Measurements from ENCODE around the gene KLHL25. TPM values are rescaled to one million over a fixed set of nuclear protein-coding genes. Genes with fewer than 3 reads are reported as not detected.

Gene KLHL25
- total and polyA plus RNA-seq, 2 experiments from 2014 or later, result 2.0 to 7.1 TPM

DNA sequence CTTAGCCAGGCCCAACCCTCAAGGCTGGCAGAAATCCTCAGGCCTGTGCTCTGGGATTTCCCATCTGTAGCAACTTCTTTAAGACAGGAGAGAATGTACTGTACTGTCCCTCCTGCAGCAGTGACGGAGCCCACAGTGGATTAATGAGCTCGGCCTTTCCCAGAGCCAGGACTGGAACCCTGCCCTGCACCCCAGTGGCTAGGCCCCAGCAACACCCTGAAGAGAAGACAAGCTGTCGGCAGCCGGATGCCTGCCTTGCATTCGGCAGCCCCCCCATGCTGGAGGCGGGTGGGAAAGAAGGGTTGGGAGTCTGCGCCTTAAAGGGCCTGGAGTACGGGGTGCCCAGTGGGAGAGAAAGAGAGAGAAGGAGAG, 32.0 kb downstream of the KLHL25 start:
- H3K36me3 ChIP-seq (ENCODE audit: low read depth), result no peaks in the 10 kb centered on the region
- H3K4me1 ChIP-seq (ENCODE audit: insufficient read depth), result peaks cover 7% of the 10 kb centered on the region; the same call in 1 of the 2 replicates
- 97 to 98% methylated on average over 8 of the region's 8 CpGs for WGBS, 2 experiments (ENCODE audit: low coverage in 1 of 2, low lambda C conversion rate in 2 of 2, missing lambda C conversion rate in 2 of 2)
- H2AFZ ChIP-seq, result no peak overlapping the region
- DNase-seq, result no peak
- H4K20me1 ChIP-seq (ENCODE audit: insufficient read depth), result no peaks in the 10 kb centered on the region
- H3K27me3 ChIP-seq (replicated peaks; ENCODE audit: insufficient read depth), result no peaks in the 10 kb centered on the region
- no peaks in the 10 kb centered on the region for H3F3A ChIP-seq (ENCODE audit: insufficient read depth)
- TF ChIP-seq EZH2phosphoT487 (IDR thresholded peaks at IDR 0.05; ENCODE audit: insufficient read depth, low read depth) (no peak), EZH2 (IDR thresholded peaks at IDR 0.05; ENCODE audit: insufficient read depth, poor library complexity, severe bottlenecking) (no peak)
- no peak overlapping the region for H3K4me2 ChIP-seq (ENCODE audit: unreplicated experiment)
- H3K27ac ChIP-seq, result no peak overlapping the region
- H3K4me3 ChIP-seq, result no peak overlapping the region
- H3K9ac ChIP-seq, result no peak overlapping the region
- H3K9me2 ChIP-seq (ENCODE audit: insufficient read depth), result no peaks in the 10 kb centered on the region
- no peaks in the 10 kb centered on the region for H3K79me2 ChIP-seq (ENCODE audit: insufficient read depth)
- no peaks in the 10 kb centered on the region for H3K9me3 ChIP-seq (ENCODE audit: low read depth)
- in situ Hi-C loops (cut with MboI), result no loop called here

DNA sequence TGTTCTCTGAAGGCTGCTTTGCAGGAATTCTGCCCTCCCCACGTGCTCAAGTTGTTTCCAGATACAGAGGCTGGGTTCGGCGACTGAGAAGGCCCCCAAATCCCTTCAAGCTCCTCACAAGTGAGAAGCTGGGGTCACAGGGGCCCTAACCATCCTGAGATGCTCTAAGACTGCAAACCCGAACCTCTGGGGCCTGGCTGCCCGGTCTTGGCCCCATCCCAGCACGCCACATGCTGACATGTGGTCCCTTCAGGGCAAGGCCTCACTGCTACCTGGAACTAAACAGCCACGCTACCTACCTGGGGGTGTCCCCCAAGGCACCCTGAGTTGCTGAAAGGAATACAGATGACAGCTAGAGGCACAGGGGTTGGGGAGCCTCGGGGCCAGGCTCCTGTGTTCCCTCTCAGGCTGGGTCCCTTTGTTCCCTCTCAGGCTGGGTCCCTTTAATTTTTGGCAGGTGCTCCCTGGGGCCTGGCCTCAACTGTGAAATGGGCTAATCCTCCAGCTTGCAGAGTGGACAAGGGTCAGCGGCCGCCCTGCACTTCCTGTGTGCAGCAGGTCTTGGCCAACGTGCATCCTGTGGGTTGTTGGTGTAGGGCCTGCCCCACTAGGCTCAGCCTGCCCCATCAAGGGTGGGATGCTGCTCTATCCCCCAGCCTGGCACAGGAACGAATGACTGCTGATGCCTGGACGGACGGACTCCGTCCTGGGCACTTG, 32.5 kb downstream of the KLHL25 start:
- no peaks in the 10 kb centered on the region for H4K20me1 ChIP-seq (ENCODE audit: insufficient read depth)
- H3K4me1 ChIP-seq (ENCODE audit: insufficient read depth), result peaks cover 7% of the 10 kb centered on the region; the same call in 1 of the 2 replicates
- no peak for DNase-seq
- no peak overlapping the region for H2AFZ ChIP-seq
- H3K4me2 ChIP-seq (ENCODE audit: unreplicated experiment), result no peak overlapping the region
- no peaks in the 10 kb centered on the region for H3K27me3 ChIP-seq (replicated peaks; ENCODE audit: insufficient read depth)
- H3K36me3 ChIP-seq (ENCODE audit: low read depth), result no peaks in the 10 kb centered on the region
- no peaks in the 10 kb centered on the region for H3F3A ChIP-seq (ENCODE audit: insufficient read depth)
- H3K9me3 ChIP-seq (ENCODE audit: low read depth), result no peaks in the 10 kb centered on the region
- H3K4me3 ChIP-seq, result no peak overlapping the region
- no peak overlapping the region for H3K27ac ChIP-seq
- TF ChIP-seq EZH2phosphoT487 (IDR thresholded peaks at IDR 0.05; ENCODE audit: insufficient read depth, low read depth) (no peak), EZH2 (IDR thresholded peaks at IDR 0.05; ENCODE audit: insufficient read depth, poor library complexity, severe bottlenecking) (no peak)
- H3K9me2 ChIP-seq (ENCODE audit: insufficient read depth), result no peaks in the 10 kb centered on the region
- H3K9ac ChIP-seq, result no peak overlapping the region
- WGBS, 2 experiments (ENCODE audit: low coverage in 1 of 2, low lambda C conversion rate in 2 of 2, missing lambda C conversion rate in 2 of 2), result 83 to 89% methylated on average over 15 of the region's 15 CpGs
- no peaks in the 10 kb centered on the region for H3K79me2 ChIP-seq (ENCODE audit: insufficient read depth)
- in situ Hi-C loops (cut with MboI), result no loop called here

DNA sequence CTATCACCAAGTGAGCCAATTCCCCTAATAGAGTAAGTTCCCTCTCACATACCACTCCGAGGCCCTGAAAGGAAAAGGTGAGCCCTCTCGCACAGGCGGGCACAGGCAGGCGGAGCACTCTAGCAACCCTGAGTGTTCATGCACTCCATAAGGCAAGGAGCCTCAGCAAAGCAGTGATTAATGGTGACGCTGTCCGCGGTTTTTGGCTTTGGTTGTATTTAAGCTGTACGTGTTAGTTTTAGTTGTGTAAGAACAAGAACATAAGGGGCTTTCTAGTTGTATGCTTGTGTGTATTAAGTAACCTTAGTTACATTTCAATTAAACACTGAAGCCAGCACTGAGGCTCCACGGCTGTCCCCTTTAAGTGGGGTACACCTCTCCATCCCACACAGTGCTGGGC, 33.1 kb downstream of the KLHL25 start:
- no peak for DNase-seq
- in situ Hi-C loops (cut with MboI), result no loop called here
- no peak overlapping the region for H2AFZ ChIP-seq
- no peaks in the 10 kb centered on the region for H3K36me3 ChIP-seq (ENCODE audit: low read depth)
- no peaks in the 10 kb centered on the region for H3F3A ChIP-seq (ENCODE audit: insufficient read depth)
- no peaks in the 10 kb centered on the region for H3K27me3 ChIP-seq (replicated peaks; ENCODE audit: insufficient read depth)
- H3K79me2 ChIP-seq (ENCODE audit: insufficient read depth), result no peaks in the 10 kb centered on the region
- H3K9ac ChIP-seq, result no peak overlapping the region
- no peak overlapping the region for H3K4me2 ChIP-seq (ENCODE audit: unreplicated experiment)
- no peaks in the 10 kb centered on the region for H3K9me3 ChIP-seq (ENCODE audit: low read depth)
- no peaks in the 10 kb centered on the region for H4K20me1 ChIP-seq (ENCODE audit: insufficient read depth)
- 96 to 97% methylated on average over 9 of the region's 9 CpGs for WGBS, 2 experiments (ENCODE audit: low coverage in 1 of 2, low lambda C conversion rate in 2 of 2, missing lambda C conversion rate in 2 of 2)
- H3K4me3 ChIP-seq, result no peak overlapping the region
- H3K27ac ChIP-seq, result no peak overlapping the region
- peaks cover 7% of the 10 kb centered on the region; the same call in 1 of the 2 replicates for H3K4me1 ChIP-seq (ENCODE audit: insufficient read depth)
- H3K9me2 ChIP-seq (ENCODE audit: insufficient read depth), result no peaks in the 10 kb centered on the region
- TF ChIP-seq EZH2 (IDR thresholded peaks at IDR 0.05; ENCODE audit: insufficient read depth, poor library complexity, severe bottlenecking), result no peak
- TF ChIP-seq EZH2phosphoT487 (IDR thresholded peaks at IDR 0.05; ENCODE audit: insufficient read depth, low read depth), result no peak

DNA sequence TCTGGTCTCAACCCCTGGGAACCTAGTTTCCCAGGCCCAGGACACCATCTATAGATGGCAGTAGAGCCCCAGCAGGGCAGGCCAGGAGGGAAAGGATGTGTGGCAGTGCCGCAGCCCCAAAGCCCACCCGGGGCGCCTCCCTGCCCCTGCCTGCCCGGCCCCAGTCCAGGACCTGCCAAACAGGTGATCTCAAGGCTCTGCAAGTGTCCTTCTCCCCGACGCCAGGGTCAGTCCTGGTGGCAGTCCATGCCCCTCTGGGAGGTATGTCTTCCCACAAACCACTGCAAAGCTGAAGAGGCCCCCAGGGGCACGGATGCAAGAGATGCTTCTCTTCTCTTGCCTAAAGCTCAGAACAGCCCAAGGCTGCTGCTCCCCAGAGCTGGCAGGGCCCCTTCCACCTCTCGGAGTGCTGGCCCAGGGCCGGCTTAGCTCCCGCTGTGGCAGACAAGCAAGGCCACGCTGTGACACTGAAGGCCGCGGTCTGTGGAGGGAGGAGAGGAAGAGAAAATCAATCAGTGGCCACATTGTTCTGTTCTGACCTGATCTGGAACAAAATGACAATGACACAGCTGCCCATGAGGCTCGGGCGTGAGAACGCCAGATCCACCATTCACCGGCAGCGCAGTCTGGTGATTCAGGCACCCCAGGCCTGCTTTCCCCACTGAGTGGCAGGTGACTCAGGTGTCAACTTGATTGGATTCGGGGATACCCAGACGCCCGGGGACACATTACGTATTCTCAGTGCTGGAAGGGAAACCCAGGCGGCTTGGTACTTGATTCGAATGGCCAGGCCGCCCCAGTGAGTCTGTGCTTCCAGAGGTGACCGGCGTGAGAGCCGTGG, 34.0 kb downstream of the KLHL25 start:
- H3K36me3 ChIP-seq (ENCODE audit: low read depth), result no peaks in the 10 kb centered on the region
- no peak overlapping the region for H2AFZ ChIP-seq
- H4K20me1 ChIP-seq (ENCODE audit: insufficient read depth), result no peaks in the 10 kb centered on the region
- no peak overlapping the region for H3K9ac ChIP-seq
- H3K4me1 ChIP-seq (ENCODE audit: insufficient read depth), result peaks cover 7% of the 10 kb centered on the region; the same call in 1 of the 2 replicates
- no peak overlapping the region for H3K4me2 ChIP-seq (ENCODE audit: unreplicated experiment)
- no peak for DNase-seq
- H3K27ac ChIP-seq, result no peak overlapping the region
- H3K9me3 ChIP-seq (ENCODE audit: low read depth), result no peaks in the 10 kb centered on the region
- in situ Hi-C loops (cut with MboI), result no loop called here
- TF ChIP-seq EZH2phosphoT487 (IDR thresholded peaks at IDR 0.05; ENCODE audit: insufficient read depth, low read depth) (no peak), EZH2 (IDR thresholded peaks at IDR 0.05; ENCODE audit: insufficient read depth, poor library complexity, severe bottlenecking) (no peak)
- no peaks in the 10 kb centered on the region for H3K79me2 ChIP-seq (ENCODE audit: insufficient read depth)
- H3K4me3 ChIP-seq, result no peak overlapping the region
- H3K27me3 ChIP-seq (replicated peaks; ENCODE audit: insufficient read depth), result no peaks in the 10 kb centered on the region
- WGBS, 2 experiments (ENCODE audit: low coverage in 1 of 2, low lambda C conversion rate in 2 of 2, missing lambda C conversion rate in 2 of 2), result 93% methylated on average over 21 to 28 of the region's 28 CpGs
- H3K9me2 ChIP-seq (ENCODE audit: insufficient read depth), result no peaks in the 10 kb centered on the region
- H3F3A ChIP-seq (ENCODE audit: insufficient read depth), result no peaks in the 10 kb centered on the region
